ENCODE measurements around the gene MSH6.

The MSH6 gene

DNA sequence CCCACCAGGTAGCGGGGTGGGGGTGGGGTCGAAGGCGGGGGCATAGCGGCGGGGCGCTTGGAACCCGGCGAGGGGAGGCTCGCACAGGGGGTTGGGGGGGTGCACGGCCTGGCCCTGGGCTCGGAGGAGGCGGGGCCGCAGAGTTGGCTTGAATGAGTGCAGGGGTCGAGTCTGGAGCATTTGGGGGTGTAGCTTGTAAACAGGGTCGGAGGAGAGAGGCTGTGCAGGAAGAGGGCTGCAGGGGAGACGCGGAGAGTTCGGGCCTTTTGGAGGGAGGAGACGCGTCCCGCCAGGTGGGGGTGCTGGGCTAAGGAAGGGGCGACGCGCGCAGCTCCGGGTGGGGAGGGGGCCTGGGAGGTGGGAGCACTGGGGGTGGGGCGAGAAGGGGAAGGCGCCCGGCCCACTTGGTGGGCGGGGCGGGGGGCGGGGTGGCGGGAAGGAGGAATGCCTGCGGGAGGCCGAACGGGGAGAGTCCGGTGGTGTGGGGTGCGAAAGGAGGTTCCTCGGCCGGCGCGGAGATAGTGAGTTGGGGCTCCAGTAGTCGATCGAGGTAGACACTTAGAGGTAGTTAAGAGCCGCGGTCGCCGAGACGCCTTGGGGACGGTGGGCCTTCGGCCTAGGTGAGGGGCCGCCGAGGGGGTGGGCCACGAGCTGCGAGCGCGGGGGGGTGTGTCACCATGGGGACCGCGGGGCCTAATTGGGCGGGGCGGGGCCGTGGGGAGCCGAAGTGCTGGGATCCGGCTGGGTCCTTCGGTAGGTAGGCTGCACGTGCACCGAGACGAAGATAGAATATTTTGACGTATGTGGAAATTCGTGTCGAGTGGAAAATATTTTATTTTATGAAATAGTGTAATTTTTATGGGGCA, 774 bp downstream of the MSH6 start:
- FAIRE-seq = no peak

DNA sequence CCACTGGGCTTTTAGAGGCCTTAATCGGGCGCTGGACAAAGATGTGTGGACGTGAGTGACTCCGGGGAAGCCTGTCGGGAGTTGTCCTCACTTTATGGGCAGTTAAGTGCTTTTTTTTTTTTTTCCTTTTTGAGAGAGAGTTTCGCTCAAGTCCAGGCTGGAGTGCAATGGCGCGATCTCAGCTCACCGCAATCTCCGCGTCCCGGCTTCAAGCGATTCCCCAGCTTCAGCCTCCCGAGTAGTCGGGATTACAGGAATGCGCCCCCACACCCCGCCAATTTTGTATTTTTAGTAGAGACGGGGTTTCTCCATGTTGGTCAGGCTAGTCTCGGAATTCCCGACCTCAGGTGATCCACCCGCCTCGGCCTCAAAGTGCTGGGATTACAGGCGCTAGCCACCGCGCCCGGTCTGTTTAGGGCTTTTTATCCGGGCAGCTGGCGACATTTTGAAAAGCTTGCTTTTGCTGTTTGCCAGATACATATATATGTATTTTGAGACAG, 1.5 kb downstream of the MSH6 start:
- no peak for FAIRE-seq

DNA sequence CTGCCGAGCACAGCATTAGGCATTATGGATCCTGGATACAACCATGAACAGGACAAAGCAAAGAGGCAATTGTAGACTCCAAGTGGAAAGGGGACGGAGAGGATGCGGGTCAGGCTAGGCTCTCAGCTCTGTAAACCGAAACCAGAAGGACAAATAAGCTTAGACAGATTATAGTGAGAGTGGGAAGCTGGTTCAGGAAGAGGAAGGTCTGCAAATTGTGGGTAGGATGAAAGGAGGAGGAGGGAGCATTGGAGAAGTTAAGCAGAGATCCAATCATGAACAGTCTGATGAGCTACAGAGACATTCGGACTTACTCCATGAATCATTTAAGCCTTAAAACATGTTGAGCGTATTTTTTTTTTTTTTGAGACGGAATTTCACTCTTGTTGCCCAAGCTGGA, 3.0 kb downstream of the MSH6 start:
- FAIRE-seq = no peak

DNA sequence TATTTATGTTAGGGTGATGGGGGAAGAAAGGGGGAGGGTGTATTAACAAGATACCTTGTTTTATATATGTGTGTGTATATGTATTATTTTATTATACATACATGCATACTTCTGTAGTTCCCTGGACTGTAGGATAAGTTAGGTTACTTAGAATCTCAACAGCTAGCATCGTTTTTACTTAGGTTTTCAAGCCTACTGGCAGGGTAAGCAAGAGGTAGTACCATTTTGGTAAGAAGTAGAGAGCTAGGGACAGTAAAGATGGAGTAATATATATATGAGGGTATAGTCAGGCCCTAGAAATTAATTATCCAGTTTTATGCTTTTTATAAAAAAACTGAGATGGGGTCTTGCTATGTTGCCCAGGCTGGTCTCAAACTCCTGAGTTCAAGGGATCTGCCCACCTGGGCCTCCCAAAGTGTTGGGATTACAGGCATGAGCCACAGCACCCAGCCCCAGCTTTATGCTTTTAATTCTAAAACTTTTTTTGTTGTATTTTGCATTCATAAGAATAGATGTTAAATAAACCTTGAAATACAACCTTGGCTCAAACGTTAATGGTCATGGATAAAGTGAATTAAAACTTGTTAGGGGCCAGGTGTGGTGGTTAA, 13.2 kb downstream of the MSH6 start:
- FAIRE-seq = no peak

DNA sequence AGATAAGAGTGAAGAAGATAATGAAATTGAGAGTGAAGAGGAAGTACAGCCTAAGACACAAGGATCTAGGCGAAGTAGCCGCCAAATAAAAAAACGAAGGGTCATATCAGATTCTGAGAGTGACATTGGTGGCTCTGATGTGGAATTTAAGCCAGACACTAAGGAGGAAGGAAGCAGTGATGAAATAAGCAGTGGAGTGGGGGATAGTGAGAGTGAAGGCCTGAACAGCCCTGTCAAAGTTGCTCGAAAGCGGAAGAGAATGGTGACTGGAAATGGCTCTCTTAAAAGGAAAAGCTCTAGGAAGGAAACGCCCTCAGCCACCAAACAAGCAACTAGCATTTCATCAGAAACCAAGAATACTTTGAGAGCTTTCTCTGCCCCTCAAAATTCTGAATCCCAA, 15.7 kb downstream of the MSH6 start:
- no peak for FAIRE-seq

DNA sequence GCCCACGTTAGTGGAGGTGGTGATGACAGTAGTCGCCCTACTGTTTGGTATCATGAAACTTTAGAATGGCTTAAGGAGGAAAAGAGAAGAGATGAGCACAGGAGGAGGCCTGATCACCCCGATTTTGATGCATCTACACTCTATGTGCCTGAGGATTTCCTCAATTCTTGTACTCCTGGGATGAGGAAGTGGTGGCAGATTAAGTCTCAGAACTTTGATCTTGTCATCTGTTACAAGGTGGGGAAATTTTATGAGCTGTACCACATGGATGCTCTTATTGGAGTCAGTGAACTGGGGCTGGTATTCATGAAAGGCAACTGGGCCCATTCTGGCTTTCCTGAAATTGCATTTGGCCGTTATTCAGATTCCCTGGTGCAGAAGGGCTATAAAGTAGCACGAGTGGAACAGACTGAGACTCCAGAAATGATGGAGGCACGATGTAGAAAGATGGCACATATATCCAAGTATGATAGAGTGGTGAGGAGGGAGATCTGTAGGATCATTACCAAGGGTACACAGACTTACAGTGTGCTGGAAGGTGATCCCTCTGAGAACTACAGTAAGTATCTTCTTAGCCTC, 16.2 kb downstream of the MSH6 start:
- FAIRE-seq = no peak

DNA sequence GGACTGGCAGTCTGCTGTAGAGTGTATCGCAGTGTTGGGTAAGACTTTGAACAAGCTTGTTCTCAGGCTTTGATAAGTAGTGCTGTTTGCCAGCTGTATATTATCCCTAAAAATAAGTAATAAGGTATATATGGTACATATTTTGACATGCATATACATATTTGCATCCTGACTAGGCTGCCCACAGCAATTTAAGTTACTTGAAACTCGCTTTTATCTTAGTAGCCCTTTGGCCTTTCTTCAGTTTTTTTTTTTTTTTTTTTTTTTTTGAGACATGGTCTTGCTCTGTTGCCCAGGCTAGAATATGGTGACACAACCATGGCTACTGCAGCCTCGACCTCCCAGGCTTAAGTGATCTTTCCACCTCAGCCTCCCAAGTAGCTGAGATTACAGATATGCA, 18.2 kb downstream of the MSH6 start:
- FAIRE-seq = no peak

DNA sequence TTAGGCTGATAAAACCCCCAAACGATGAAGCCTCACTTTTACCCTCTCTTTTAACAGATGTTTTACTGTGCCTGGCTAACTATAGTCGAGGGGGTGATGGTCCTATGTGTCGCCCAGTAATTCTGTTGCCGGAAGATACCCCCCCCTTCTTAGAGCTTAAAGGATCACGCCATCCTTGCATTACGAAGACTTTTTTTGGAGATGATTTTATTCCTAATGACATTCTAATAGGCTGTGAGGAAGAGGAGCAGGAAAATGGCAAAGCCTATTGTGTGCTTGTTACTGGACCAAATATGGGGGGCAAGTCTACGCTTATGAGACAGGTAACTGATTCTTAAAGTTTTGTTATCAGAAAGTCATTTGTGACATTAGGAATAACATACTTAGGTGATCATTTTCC, 20.4 kb downstream of the MSH6 start:
- FAIRE-seq = no peak

DNA sequence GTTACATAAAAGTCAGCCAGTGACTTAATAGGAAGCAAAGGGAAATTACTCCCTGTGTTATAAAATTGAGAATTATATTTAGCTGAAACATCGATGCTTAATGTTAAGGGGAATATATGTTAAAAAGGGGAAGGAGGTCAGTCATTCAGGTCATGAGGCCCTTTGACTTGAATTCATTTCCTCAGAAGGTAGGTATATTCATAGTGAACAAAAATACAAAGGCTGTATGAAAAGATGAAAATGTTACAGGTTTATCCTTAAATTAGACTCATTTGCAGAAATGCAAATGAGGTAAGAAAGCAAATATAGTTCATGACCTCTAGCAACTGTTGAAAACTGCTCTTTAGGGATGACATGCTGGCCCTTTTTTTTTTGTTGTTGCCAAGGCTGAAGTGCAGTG, 20.8 kb downstream of the MSH6 start:
- FAIRE-seq = no peak

DNA sequence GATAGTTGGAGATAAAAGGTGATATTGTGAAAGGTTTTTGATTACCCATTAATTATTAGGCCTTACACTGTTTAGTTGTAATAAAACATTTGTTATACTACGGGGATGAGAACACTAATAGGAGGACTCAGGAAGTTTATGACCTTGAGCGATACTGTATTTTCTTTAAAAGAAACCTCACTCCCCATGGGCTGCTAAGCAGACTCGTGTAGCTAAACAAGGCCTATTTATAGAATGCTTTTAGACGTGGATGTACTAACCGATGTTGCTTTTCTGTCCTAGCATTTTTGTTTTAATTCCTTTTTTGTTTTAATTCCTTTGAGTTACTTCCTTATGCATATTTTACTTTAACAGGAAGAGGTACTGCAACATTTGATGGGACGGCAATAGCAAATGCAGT, 22.9 kb downstream of the MSH6 start:
- FAIRE-seq = no peak

DNA sequence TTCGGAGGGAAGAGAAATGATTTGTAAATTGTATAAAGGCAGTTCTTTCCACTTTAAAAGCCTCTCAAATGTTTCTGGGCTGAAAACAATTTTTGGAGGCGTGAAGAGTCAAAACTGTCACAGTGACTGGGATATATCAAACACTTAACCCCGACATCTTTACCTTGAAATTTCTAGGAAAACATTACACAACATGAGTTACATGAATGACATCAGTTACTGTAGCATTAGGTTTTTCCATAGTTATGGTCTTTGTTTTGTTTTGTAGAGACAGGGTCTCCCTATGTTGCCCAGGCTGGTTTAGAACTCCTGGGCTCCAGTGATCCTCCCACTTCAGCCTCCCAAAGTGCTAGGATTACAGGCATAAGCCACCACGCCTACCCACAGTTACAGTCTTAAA, 25.7 kb downstream of the MSH6 start:
- no peak for FAIRE-seq

DNA sequence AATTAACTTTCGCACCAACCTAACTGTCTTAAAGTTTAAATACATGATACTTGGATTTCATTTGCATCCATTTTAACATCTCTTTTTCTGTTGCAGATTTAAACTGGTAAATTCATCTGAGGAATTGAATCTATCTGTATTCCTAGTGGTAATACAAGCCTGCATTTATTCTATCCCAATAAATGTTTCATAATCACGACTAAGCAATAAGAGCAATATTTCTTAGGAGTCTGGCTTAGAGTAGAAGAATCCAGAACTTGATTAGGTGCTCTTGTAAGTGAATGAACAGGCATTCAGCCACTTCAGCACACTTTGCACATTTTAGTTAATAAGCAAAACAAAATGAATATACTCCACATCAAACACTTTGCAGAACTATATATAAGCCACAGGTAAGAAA, 27.0 kb downstream of the MSH6 start:
- FAIRE-seq = no peak

DNA sequence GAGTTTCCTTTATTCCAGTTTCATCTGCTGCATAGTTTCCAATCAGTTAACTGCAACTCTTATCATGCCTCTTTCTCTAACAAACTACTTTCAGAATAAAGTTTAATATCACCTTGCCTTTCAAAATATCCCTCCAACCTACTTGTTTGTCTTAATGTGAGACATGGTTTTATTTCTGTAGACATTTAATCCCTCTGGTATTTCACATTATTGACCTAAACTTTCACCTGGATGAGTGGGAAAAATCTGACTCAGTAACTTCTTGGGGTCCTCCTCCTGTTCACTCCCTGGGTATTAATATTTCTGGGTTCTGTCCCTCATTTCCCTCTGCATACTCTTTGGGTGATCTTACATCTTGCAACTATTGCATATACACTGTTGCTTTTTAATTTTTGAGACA, 27.9 kb downstream of the MSH6 start:
- FAIRE-seq = no peak

DNA sequence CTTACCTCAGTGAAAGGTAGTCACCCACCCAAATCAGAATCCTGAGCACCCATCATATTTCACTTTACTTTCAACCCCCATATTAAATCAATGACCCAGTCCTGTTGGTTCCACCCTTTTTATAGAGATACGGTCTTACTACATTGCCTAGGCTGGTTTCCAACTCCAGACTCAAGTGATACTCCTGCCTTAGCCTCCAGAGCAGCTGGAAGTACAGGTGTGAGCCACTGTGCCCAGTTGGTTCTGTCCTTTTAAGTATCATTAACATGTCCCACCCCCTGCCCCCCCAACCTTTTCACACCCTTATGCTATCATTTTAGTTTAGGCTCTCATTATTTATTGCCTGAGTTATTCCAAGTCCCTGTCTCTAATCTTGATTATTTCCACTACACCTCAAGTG, 28.7 kb downstream of the MSH6 start:
- FAIRE-seq = no peak

DNA sequence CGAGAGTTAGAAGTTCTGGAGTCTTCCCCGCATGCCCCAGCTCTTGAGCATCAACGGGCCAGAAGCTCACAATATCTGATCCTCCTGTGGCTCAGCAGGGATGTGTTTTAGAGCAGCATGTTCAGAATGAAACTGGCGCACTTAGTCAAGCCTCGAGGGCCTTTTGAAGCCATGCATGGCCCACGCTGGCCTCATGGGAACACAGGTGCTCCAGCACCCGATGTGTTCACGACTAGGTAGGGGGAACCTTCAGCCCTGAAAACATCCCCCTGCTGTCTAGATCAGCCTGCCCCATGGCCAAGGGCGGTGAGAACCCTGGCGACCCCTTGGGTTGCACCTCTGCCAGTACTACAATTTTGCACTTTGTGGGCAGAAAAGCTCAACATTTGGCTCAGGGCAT, 32.8 kb downstream of the MSH6 start:
- FAIRE-seq = no peak

DNA sequence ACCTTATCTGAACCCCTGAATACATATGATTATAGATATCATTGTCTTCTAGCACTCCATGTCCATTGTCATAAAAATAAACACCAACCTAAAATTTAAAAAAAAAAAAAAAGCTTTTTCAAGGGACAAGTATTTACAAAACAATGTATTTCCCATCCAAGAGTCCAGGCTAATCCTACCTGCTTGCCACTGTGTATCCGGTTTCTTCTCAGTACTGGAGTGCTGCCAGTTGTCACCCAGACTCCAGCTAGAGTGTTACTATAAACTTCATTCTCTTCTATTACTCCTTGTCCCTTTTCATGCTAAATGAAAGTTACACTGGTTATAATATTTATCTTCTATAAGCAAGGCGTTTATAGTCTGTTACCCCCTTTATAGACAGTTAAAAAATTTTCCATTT, 35.8 kb downstream of the MSH6 start:
- FAIRE-seq = no peak

DNA sequence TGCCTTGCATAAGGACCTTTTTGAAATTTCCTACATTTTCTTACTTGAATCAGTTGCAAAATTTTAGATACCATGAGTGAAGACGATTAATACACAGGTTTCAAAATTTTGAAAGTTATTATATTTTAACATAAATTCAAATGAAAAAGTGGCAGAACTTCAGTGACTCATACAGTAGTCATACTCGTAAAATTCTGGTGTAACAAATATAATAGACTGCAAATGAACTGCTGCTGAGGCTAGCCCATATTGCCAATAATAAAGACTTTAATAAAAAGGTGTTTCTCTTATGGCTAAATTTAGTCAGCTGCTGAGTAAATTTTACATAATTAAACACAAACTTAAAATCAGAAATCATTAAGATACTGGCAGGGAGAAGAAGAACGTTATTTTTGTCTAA, 36.9 kb downstream of the MSH6 start:
- no peak for FAIRE-seq

DNA sequence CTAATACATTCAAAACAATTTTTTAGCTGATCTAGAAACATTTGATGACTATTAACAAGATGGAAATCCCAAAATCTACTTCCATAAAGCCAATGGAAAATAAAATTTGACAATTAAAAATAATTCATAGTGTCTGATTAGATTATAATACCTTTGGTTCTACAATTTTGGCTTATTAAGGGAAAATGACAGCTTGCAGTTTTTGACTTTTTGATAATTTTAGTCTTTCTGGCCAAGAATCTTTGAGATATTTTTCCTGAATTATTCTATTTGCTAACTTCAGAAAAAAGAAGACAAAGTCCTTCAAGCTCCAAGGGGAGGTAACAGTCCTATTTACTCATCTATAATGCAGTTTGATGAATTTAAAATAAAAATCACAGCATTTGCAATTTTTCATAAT, 39.6 kb downstream of the MSH6 start:
- FAIRE-seq = no peak

DNA sequence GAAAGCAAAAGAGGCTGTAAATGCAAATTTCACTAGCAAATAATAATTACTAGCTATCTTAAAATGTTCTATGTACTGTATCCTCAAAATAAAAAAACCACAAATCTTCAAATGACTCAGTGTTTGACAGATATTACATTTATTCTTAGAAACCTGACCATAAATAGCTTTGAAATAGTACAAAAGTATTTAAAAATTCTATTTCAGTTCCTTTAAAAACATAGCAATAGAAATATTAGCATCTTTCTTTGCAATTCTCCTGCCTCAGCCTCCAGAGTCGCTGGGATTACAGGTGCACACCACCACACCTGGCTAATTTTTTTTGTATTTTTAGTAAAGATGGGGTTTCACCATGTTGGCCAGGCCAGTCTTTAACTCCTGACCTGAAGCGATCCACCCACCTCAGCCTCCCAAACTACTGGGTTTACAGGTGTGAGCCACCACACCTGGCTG, 50.6 kb downstream of the MSH6 start:
- FAIRE-seq = no peak

DNA sequence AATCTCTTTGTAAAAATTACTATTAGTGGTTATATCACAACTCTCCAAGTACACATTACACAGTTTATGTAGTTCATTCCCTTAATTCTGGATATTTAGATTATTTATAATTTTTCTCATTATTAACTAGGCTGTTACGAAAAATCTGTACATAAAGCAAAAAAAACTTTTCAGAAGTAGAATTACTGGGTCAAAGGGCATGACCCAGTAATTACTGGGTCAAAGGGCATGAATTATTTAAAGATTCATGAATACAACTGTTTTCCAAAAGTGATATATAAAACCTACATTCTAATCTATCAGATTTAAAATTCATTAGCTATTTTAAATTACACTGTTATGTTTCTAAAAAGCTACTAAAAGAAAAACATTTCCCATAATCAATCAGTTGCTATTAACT, 55.3 kb downstream of the MSH6 start:
- FAIRE-seq = no peak

DNA sequence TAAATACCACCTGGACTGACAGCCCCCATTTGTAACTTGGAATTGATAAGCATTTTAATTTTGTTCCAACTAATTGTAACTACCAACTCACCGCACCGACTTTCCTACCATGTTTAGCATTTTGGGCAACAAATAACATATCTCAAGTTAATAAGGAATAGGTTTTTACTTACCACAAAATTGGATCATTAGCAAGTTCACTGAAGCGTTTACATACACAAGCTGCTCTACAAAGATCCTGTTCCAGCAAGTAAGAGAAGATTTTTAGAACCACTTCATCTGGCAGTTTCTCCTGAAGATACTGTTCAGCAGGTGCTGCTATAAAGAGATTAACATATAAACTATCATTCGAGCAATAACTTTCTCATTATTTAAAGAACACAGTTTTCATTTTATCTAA, 55.7 kb downstream of the MSH6 start:
- no peak for FAIRE-seq

DNA sequence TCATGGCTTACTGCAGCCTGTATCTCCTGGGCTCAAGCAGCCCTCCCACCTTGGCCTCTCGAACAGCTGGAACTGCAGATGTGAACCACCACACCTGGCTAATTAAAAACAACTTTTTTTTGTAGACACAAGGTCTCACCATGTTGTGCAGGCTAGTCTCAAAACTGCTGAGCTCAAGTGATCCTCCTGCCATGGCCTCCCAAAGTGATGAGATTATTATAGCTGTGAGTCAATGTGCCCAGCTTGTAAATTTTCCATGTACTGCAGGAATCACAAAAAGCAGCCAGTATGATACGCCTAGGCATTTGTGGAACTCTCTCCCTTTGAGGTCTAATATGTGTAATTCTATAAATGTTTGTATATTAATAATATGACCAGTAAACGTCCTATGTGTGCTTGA, 59.9 kb downstream of the MSH6 start:
- no peak for FAIRE-seq

DNA sequence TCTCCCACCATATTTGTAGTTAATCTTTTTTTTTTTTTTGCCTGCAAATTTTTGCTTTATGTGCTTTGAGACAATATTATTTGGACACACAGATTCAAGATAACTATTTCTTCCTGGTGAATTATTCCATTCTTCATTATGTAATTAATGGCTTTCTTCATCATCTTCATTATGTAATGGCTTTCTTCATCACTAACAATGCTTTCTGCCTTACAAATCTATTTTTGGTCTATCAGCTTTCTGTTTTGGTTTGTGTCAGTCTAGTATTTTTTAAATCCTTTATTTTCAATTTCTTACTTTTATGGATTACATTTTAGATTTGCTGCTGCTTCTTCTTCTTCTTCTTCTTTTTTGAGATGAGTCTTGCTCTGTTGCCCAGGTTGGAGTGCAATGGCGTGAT, 60.5 kb downstream of the MSH6 start:
- no peak for FAIRE-seq

DNA sequence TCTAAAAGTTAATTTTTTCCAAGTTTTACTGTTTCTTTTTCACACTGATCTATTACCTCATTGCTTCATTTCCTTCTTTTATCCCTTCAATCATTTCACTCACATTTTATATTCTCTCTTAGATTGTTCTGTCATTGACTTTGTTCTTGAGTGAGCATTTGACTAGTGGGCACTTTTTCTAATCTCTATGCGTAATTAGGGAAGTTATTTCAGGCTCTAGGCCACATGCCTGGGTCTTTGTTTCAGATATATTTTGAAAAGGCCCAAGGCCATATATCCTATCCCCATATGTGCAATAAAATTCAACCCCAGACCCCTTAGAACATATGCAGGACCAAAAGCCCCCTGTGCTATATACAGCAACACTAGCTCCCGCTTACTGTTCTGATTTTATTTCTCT, 61.2 kb downstream of the MSH6 start:
- FAIRE-seq = no peak

All from TTC549 (cell line).